IgD-negative memory B cell (primary cell): ENCODE results near the gene MUC20. TPM values are rescaled to one million over a fixed set of nuclear protein-coding genes. Genes with fewer than 3 reads are reported as not detected.
"Not testable (repeated sequence)": the region's sequence is repeated elsewhere in the genome, so short reads cannot be mapped to it uniquely, and the experiment has no call there.

Source experiments
- H3K27ac Mint-ChIP-seq, 3 donors: one replicate each; pipeline ENCODE4 v1.8.0; 2020 to 2022; ENCODE audit warnings: mild to moderate bottlenecking in 3 of 3, mixed read lengths in 3 of 3, moderate library complexity in 1 of 3
- H3K27me3 Mint-ChIP-seq: one replicate; pipeline ENCODE4 v1.8.0; 2021; ENCODE audit warnings: mixed read lengths
- H3K36me3 Mint-ChIP-seq: one replicate; pipeline ENCODE4 v1.8.0; 2020; ENCODE audit warnings: mild to moderate bottlenecking, mixed read lengths
- H3K4me1 Mint-ChIP-seq, 3 donors: one replicate each; pipeline ENCODE4 v1.8.0; 2020 to 2022; ENCODE audit warnings: mixed read lengths in 3 of 3, mild to moderate bottlenecking in 1 of 3
- H3K4me3 Mint-ChIP-seq, 4 donors: one replicate each; pipeline ENCODE4 v1.8.0; 2020 to 2022; ENCODE audit warnings: mild to moderate bottlenecking in 4 of 4, mixed read lengths in 4 of 4, moderate library complexity in 3 of 4
- H3K9me3 Mint-ChIP-seq, 3 donors: one replicate each; pipeline ENCODE4 v1.8.0; 2020 to 2021; ENCODE audit warnings: mixed read lengths in 3 of 3, mild to moderate bottlenecking in 1 of 3
- polyA plus RNA-seq: library from polyadenylated mRNA; unstranded; fragments of 300-500 nt; fragmentation: Illumina TruSeq; gene quantifications from one replicate; pipeline ENCODE4 v1.2.3, GENCODE V29; 2021

The MUC20 gene
- polyA plus RNA-seq, 1 donor from 2014 or later: 0.39 TPM

GRCh38 chr3:195714380-195715011, 6.3 kb upstream of the MUC20 start:
- H3K27ac Mint-ChIP-seq: no peak overlapping the region
- peaks cover 2% of the 10 kb centered on the region for H3K36me3 Mint-ChIP-seq
- no peaks in the 10 kb centered on the region for H3K27me3 Mint-ChIP-seq
- H3K4me1 Mint-ChIP-seq: peaks cover 2 to 9% (median 4%) of the 10 kb centered on the region in 3 donors
- no peak overlapping the region for H3K4me3 Mint-ChIP-seq
- H3K9me3 Mint-ChIP-seq: peaks cover 0 to 3% (median 0%) of the 10 kb centered on the region in 3 donors

- H3K9me3 Mint-ChIP-seq: peaks cover 0 to 3% (median 0%) of the 10 kb centered on the region in 3 donors
- H3K4me3 Mint-ChIP-seq: no peak overlapping the region
- peaks cover 0 to 9% (median 4%) of the 10 kb centered on the region in 3 donors for H3K4me1 Mint-ChIP-seq
- H3K36me3 Mint-ChIP-seq: peaks cover 2% of the 10 kb centered on the region
- no peak overlapping the region for H3K27ac Mint-ChIP-seq
- no peaks in the 10 kb centered on the region for H3K27me3 Mint-ChIP-seq
Measured at GRCh38 chr3:195715134-195715533, 5.6 kb upstream of the MUC20 start.

DNA sequence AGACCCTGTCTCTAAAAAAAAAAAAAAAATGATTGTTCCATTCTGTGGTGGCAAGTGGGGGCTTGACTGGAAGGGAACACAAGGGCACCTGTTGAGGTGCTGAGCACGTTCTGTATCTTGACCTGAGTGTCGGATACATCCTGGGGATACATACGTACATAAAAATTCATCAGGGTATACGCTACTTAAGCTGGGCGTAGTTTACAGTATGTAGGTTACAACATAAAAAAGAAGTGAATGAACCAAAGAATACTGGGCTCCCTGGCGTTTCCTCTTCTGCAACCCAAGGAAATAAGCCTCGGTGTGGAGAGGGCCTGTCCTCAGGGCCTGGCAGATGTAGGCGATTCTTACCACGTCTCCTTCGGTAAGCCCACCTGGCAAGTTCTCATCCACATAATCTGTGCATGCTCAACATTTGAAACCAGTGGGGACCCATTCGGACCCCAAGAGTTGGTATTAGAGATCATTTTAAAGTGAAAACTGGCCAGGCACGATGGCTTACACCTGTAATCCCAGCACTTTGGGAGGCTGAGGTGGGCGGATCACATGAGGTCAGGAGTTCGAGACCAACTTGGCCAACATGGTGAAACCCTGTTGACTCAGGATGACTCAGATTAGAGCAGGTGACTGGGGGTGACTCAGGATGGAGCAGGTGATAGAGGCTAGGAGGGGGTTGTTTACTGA, 5.1 kb upstream of the MUC20 start:
- Mint-ChIP-seq H3K27ac (no peak overlapping the region), H3K4me3 (no peak overlapping the region), H3K9me3 (peaks cover 0 to 3% (median 0%) of the 10 kb centered on the region in 3 donors), H3K36me3 (peaks cover 2% of the 10 kb centered on the region), H3K27me3 (no peaks in the 10 kb centered on the region), H3K4me1 (peaks cover 0 to 9% (median 4%) of the 10 kb centered on the region in 3 donors)

GRCh38 chr3:195717416-195717815, 3.4 kb upstream of the MUC20 start:
- H3K4me3 Mint-ChIP-seq: no peak overlapping the region
- H3K27me3 Mint-ChIP-seq: no peaks in the 10 kb centered on the region
- no peaks in the 10 kb centered on the region for H3K36me3 Mint-ChIP-seq
- H3K9me3 Mint-ChIP-seq: peaks cover 0 to 3% (median 0%) of the 10 kb centered on the region in 3 donors
- H3K4me1 Mint-ChIP-seq: peaks cover 0 to 9% (median 4%) of the 10 kb centered on the region in 3 donors
- H3K27ac Mint-ChIP-seq: no peak overlapping the region

- Mint-ChIP-seq H3K9me3 (peaks cover 0 to 3% (median 0%) of the 10 kb centered on the region in 3 donors), H3K27ac (no peak overlapping the region), H3K4me3 (no peak overlapping the region), H3K27me3 (no peaks in the 10 kb centered on the region), H3K36me3 (no peaks in the 10 kb centered on the region), H3K4me1 (peaks cover 0 to 9% (median 4%) of the 10 kb centered on the region in 3 donors)
Measured at GRCh38 chr3:195717852-195718476, 2.8 kb upstream of the MUC20 start.

GRCh38 chr3:195718477-195718984, 2.2 kb upstream of the MUC20 start:
- Mint-ChIP-seq H3K9me3 (peaks cover 0 to 3% (median 0%) of the 10 kb centered on the region in 3 donors), H3K4me3 (no peak overlapping the region), H3K27me3 (no peaks in the 10 kb centered on the region), H3K36me3 (no peaks in the 10 kb centered on the region), H3K4me1 (peaks cover 0 to 9% (median 4%) of the 10 kb centered on the region in 3 donors), H3K27ac (no peak overlapping the region)

DNA sequence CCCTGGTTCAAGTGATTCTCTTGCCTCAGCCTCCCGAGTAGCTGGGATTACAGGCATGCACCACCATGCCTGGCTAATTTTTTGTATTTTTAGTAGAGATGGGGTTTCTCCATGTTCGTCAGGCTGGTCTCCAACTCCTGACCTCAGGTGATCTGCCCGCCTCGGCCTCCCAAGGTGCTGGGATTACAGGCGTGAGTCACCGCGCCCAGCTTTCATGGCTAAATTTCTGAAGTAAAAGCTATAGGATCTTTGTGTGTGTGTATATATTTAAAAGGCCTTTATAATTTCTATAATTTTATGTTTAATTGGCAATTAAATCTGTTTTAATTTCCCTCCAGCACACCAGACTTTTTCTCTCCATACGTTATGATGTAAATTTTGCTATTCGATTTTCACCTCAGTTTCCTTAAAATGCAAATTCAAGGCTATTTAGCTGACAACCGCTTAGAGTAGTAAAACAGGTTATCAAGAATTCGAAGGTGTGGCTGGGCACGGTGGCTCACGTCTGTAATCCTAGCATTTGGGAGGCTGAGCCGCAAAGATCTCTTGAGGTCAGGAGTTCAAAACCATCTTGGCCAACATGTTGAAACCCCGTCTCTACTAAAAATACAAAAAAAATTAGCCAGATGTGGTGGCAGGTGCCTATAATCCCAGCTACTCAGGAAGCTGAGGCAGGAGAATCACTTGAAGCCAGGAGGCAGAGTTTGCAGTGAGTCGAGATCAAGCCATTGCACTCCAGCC, 1.1 kb upstream of the MUC20 start:
- H3K4me3 Mint-ChIP-seq, H3K4me1 Mint-ChIP-seq, H3K36me3 Mint-ChIP-seq, H3K27me3 Mint-ChIP-seq, H3K9me3 Mint-ChIP-seq: not testable (repeated sequence)
- H3K27ac Mint-ChIP-seq: peak overlapping the region in 1 of 3 donors; percentile 24

- not testable (repeated sequence) for H3K27me3 Mint-ChIP-seq, H3K9me3 Mint-ChIP-seq
Measured at GRCh38 chr3:195722139-195722995, 1.6 kb downstream of the MUC20 start.

GRCh38 chr3:195722996-195723345, 2.2 kb downstream of the MUC20 start:
- H3K9me3 Mint-ChIP-seq, H3K4me3 Mint-ChIP-seq, H3K27me3 Mint-ChIP-seq, H3K27ac Mint-ChIP-seq, H3K36me3 Mint-ChIP-seq: not testable (repeated sequence)
- peaks cover 6 to 11% (median 7%) of the 10 kb centered on the region in 3 donors for H3K4me1 Mint-ChIP-seq

More at GRCh38 chr3:195722139-195722995, 1.6 kb downstream of the MUC20 start:
- H3K4me3 Mint-ChIP-seq, H3K4me1 Mint-ChIP-seq, H3K27ac Mint-ChIP-seq, H3K36me3 Mint-ChIP-seq: not testable (repeated sequence)

GRCh38 chr3:195724363-195724762, 3.6 kb downstream of the MUC20 start:
- H3K27me3 Mint-ChIP-seq, H3K4me3 Mint-ChIP-seq, H3K9me3 Mint-ChIP-seq, H3K27ac Mint-ChIP-seq, H3K36me3 Mint-ChIP-seq: not testable (repeated sequence)
- H3K4me1 Mint-ChIP-seq: peaks cover 6 to 11% (median 9%) of the 10 kb centered on the region in 3 donors

GRCh38 chr3:195725916-195726740, 5.3 kb downstream of the MUC20 start:
- H3K36me3 Mint-ChIP-seq, H3K9me3 Mint-ChIP-seq, H3K4me3 Mint-ChIP-seq, H3K27ac Mint-ChIP-seq, H3K27me3 Mint-ChIP-seq: not testable (repeated sequence)
- H3K4me1 Mint-ChIP-seq: peaks cover 6 to 11% (median 9%) of the 10 kb centered on the region in 3 donors

- peaks cover 1% of the 10 kb centered on the region for H3K36me3 Mint-ChIP-seq
- peak overlapping the region in 2 of 4 donors; percentile 43 to 85 for H3K4me3 Mint-ChIP-seq
- H3K27me3 Mint-ChIP-seq: peaks cover 4% of the 10 kb centered on the region
- peaks cover 6 to 11% (median 9%) of the 10 kb centered on the region in 3 donors for H3K4me1 Mint-ChIP-seq
- H3K9me3 Mint-ChIP-seq: no peaks in the 10 kb centered on the region
- peak overlapping the region; percentile 48 to 84 (median 74) for H3K27ac Mint-ChIP-seq
Measured at GRCh38 chr3:195727606-195728195, 6.9 kb downstream of the MUC20 start.

DNA sequence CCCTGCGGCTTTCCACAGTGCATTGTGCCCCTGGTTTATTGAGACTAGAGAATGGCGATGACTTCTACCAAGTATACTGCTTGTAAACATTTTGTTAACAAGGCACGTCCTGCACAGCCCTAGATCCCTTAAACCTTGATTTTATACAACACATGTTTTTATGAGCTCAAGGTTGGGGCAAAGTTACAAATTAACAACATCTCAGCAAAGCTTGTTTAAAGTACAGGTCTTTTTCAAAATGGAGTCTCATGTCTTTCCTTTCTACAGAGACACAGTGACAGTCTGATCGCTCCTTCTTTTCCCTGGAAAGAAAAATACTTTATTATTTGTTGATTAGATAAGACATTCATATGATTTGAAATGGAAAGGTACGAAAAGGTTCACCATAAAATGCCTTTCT, 8.0 kb downstream of the MUC20 start:
- not testable (repeated sequence) for H3K4me3 Mint-ChIP-seq, H3K36me3 Mint-ChIP-seq, H3K27me3 Mint-ChIP-seq, H3K9me3 Mint-ChIP-seq, H3K27ac Mint-ChIP-seq
- peaks cover 6 to 11% (median 9%) of the 10 kb centered on the region in 3 donors for H3K4me1 Mint-ChIP-seq
